GM23338 (cell line): Measurements from ENCODE around the gene USP6NL.

Source experiments
- CTCF ChIP-seq, 2 experiments: fragments of 200-600 bp in 1 of 2; sonication (generic) in 1 of 2; conservative IDR thresholded peaks; 2 replicates each; pipeline versions ENCODE4 v1.5.1 to v1.6.1; 2016 to 2017; ENCODE audit warnings: antibody characterized with exemption in 2 of 2, low read depth in 2 of 2, mild to moderate bottlenecking in 2 of 2, moderate library complexity in 1 of 2
- EZH2 ChIP-seq: fragments of 200-600 bp; sonication (generic); IDR thresholded peaks from one replicate; pipeline ENCODE4 v1.8.0; 2017; ENCODE audit warnings: antibody characterized with exemption, mild to moderate bottlenecking, low read depth; ENCODE audit not compliant: unreplicated experiment

- TF ChIP-seq EZH2 (no peak), CTCF (conservative IDR thresholded peaks at IDR 0.05; ENCODE audit: low read depth in 2 of 2) (peak in 1 of 2 experiments; percentile 38; a peak in 2 of 4 replicates)
These were observed 129.1 kb downstream of the USP6NL start for GRCh38 chr10:11482306-11482705.
